Stimulated activated CD8-positive, alpha-beta memory T cell treated with anti-CD3 and anti-CD28 coated beads, Interleukin-15, amount 100 ng/mL, for 4 hours (primary cell): Measurements from ENCODE around the gene PCLAF.
"Not testable (repeated sequence)": the region's sequence is repeated elsewhere in the genome, so short reads cannot be mapped to it uniquely, and the experiment has no call there.

Source experiments
- DNase-seq, 2 donors: peaks; one replicate each; pipeline ENCODE4 v3.0.0-alpha.2; 2020; ENCODE audit warnings: low read depth in 2 of 2

Gene PCLAF

DNA sequence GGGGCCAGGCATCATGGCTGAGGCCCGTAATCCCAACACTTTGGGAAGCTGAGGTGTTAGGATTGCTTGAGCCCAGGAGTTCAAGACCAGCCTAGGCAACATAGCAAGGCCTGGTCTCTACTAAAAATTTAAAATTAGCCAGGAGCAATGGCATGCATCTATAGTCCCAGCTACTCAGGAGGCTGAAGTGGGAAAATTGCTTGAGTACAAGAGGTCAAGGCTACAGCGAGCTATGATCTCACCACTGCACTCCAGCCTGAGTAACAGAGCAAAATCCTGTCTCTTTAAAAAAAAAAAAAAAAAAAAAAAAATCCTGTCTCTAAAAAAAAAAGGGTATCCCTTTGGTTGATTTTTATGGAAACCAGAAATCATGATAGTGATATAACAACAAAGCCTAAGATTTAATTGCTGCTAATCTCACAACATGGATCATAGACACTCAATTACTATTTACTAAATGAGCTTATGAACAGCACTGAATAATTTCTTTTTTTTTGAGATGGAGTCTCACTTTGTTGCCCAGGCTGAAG, 12.1 kb downstream of the PCLAF start:
- no peak for DNase-seq

DNA sequence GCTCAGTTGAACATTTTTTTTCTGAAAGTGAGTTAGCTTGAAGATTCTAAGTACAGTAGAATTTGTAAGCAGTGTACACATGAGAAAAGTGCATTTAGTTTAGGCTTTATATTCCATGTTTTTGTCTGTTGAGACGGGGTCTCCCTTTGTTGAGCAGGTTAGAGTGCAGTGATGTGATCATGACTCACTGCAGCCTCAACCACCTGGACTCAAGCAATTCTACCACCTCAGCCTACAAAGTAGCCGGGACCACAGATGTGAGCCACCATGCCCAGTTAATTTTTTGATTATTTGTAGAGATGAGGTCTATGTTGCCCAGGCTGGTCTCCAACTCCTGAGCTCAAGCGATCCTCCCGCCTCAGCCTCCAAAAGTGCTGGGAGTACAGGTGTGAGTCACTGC, 20.0 kb downstream of the PCLAF start:
- DNase-seq, result no peak

DNA sequence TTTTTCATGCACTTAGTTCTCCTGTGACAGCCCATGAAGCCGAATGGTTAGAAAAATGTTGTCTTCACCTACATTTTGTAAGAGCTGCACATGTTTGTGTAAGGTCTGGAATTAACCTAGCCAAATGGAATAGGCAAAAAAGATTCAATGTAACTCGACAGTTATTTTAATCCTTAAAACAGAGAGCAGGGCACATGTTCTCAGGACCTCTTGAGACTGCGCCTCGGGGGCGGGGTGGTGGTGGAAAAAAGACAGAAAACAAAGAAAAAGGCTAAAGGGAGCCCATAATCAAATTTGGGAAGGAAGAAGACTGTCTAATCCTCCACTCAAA, 24.6 kb downstream of the PCLAF start:
- DNase-seq, result no peak

DNA sequence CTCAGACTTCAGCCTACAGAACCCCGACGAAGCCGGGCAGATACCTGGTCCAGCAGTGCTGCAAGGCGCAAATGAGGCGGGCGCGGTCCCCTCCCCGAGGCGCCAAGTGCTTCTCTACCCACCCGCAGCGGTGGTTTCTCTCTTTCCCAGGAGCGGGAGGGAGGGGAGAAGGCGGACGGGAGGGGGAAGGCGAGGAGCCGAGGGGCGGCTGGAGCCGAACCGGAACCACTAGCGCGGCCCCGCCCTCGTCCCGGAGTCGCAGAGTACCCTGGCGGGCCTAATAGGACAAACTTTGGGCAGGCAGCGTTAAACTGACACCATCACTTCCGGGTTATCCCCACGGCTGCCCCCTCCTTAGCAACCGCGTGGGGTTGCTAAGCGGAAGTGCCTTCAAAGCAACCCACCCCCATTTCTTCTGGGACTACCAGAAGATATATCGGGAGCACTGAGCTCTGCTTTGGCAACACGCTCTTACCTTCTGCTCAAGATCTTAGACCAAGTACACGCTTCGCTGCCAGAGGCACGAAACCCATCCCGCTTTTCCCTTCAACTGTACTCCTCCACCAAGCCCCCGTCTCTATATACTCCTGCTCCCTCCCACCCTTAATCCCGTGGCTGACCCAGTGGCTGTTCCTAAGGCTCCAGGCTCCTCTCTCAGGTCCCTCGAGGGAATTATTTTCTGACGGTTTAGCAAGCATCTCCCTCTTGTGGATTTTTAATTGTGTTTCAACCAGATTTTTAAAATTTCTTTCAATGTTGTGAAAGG, 25.1 kb downstream of the PCLAF start, which contains the start of gene CSNK1G1:
Gene CSNK1G1, minus strand, starts transcription at position 230 of the 766 bp plus-strand sequence. CDS start 55,674 bp downstream, outside the sequence.
- DNase-seq, result peak; percentile 87 to 90

DNA sequence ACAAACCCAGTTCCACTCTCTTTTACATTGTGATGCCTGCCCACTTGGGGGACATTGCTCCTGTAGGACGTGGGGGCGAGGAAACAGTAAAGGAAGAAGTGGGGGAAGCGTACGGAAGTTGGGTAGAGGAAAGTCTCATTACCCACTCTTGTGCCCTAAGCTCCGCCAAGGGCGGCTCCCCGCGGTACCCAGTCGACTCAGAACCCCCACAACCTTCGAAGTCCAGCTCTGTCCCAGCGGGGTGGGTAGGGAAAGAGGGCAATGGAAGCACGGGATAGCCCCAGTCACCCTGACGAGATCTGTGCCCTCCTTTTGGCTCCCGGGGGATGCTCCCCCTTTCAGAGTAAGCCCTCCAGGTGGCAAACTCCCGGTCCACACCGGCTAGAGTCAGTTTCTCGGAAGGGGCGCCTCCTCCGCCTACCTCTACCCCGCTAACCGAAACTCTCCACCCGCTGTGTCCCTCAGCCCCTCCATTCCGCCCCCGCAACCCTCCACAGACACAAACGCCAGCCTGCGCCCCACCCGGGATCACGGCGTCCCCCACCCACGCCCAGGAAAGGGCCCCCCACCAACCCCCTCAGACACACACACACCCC, 25.8 kb downstream of the PCLAF start:
- DNase-seq, result peak; percentile 6 to 44

DNA sequence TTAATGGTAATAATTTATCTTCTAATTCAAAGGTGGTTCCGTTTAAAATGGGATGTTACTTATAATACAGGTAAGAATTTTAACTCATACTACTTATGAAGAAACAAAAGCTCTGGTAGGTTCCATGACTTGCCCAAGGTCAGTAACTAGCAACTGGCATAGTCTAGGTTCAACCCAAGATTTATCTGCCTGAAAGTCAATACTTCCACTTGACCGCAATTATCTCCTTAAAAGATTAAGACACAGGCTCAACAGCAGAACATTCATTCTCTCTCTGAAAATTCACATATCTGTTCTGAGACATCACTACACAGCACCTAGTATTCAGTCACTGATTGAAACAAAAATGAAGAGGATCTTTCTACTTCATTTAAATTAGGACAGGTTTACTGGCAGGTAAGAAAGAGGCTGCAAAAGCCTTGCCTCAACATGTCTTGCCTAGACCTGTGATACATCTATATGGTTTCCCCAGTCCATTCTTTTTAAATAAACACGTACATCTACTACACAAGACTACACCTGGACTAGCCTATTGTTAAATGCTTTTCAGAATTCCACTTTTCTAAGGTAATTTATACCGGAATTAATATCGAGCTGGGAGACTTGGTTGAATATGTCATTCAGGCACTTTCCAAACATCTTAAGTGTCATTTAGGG, 26.4 kb downstream of the PCLAF start:
- no peak for DNase-seq

DNA sequence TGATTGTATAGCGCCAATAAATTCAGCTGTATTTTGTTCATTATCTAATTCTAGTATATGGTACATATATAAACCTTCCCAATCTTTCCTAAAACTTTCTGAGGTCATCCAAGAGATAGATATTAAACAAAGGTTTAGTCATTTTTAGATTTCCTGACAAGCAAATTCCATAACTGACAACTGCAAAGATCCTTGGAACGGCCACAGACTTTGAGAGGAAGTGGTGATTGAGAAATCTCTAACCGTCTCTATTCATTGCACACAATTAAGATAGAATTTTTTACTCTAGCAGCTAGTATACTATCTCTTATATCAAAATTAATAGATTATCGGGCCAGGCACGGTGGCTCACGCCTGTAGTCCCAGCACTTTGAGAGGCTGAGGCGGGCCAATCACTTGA, 30.0 kb downstream of the PCLAF start:
- no peak for DNase-seq

DNA sequence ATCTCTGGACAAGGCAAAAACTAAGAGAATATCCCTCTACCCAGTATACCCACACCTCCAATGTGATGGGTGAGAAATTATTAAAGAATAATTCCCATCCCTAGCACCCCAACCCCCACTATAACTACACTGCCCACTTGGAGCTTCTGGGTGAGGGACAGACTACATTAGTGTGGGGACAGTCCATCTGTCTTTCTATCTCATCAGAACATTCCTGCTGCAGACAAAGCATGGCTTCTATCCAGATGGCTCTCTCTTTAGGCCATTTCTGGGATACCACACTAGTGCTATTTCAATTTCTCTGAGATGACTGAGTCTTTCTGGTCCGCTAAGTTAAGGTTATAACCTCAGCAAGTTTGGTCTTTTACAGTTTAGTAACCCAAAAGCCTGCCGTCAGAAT, 31.9 kb downstream of the PCLAF start:
- no peak for DNase-seq

DNA sequence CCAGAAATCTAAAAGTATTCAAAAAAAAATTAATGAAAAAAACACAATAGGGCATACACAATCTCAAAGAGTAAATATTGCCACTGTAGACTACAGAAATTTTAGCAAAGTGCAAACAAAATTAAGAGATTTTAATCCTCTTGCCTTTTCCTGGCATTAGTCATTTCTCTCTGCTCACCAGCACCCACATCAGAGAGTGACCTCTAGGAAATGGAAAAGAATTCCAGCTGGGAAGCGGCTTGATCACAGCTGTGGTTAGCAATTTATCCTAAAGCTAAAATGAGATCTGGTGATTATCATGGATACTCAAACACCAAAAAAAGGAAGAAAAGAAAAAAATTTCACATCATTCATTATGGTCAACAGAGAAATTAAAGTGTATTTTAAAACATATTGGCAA, 32.8 kb downstream of the PCLAF start:
- DNase-seq, result no peak

DNA sequence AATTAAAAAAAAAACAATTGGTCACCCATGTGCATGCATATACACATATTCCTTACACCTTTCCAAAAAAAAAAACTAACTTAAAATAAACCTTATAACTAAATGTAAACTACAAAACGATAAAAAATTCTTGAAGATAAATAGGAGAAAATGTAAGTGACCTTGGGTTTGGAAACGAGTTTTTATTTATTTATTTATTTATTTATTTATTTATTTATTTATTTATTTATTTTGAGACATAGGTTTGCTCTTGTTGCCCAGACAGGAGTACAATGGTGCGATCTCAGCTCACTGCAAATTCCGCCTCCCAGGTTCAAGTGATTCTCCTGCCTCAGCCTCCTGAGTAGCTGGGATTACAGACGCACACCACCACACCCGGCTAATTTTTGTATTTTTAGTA, 35.0 kb downstream of the PCLAF start:
- DNase-seq, result not testable (repeated sequence)

DNA sequence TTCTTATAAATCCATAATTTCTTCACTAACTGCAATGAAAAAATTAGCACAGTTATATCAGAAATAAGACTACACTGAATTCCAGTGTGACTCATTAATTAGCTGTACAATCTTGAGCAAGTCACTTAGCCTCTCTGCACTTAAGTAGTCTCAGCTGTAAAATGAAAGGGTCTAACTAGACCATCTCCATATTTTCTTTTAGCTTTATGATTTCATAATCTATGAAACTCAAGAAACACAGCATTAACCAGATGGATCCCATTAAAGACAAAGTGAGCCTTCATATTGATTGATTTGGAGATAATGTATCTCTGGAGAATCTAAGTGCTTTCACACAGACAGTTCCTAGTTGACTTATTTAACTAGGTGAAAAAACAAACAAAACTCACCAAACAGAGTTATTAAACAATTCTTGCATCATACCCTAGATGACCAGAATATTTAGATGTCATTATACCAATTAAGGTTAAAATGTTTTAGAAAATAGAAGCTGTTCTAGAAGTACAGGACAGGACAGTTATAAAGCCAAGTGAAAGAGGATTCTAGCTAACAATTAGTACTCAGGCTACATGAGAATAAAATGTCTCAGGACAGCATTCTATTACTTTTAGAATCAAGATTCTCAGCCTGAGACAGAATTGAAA, 36.5 kb downstream of the PCLAF start:
- DNase-seq, result no peak

DNA sequence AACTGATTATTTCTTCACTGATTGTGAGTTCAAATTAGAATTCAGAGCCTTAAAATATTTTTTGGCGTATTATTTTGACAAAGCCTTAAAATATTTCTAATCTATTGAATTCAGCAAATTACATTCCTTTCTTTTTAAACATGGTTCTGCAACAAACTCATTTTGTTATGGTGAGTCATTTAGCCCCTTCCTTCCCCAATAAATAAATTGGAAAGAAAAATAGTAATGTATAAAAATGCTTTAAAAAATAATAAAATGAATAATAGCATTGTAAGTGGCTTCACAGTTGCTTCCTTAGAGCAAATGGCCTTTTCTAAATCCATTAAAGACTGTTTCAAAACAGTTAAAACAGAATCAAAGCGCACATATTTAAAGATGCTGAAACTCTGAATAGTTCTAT, 37.4 kb downstream of the PCLAF start:
- DNase-seq, result no peak

DNA sequence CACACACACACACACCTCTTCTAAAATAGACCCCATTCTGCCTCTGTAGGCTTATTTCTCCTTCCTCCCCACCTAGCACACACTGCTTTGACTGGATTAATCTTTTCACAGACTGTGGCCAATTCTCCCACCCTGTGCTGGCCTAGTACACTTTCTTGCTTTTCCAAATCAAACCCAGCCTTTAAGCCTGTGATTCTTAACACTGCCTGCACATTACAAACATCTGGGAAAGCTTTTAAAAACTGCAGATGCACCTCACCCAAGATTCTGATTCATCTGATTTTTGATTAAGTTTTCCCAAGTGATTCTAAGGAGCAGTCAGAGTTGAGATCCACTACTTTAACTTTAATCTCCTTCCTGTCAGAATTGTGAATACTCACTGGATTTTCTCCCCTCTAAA, 38.0 kb downstream of the PCLAF start:
- no peak for DNase-seq

DNA sequence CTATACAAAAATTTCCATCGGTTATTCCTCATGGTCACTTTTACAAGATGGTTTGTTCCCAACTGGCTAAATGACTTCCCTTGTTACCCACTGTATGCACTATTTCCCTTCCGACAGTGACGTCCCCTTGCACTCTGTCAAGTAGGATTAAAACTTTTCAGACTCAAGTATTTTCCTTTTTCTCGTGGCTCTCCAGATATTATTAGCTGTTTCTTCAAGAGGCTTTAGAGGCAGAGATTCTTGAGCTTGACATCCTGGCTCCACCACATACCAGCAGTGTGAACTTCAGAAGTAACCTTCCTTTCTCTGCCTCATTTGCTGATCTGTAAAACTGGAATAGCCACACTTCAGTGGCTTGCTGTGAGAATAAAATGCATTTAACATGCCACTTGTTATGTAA, 39.3 kb downstream of the PCLAF start:
- no peak for DNase-seq

DNA sequence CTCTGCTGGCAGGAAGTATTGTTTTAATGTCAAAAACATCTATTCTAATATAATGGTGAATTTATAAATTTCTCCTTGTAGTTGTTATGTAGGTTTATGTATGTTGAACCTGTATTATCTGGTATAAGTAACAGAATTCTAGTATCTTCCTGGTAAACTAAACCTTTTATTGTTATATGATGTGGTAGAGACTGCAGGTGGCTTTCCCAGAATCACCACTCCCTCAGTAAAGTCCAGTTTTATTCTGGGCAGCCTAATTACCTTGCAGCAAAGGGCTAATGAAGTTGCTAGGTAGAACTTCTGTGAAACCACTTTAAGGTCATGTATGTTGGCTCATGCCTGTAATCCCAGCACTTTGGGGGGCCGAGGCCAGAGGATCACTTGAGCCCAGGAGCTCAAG, 40.9 kb downstream of the PCLAF start:
- DNase-seq, result no peak

DNA sequence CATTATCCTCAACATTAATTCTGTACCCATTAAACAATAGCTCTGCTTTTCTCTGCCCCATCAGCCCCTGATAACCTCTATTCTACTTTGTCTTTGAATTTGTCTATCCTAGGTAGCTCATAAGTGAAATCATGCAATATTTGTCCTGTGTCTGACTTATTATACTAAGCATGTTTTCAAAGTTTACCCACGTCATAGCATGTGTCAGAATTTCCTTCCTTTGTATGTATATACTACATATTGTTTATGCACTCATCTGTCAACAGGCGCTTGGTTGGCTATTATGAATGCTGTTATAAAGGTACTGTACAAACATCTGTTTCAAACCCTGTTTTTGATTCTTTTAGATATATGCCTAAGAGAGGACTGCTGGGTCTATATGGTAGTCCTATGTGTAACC, 43.5 kb downstream of the PCLAF start:
- DNase-seq, result no peak

DNA sequence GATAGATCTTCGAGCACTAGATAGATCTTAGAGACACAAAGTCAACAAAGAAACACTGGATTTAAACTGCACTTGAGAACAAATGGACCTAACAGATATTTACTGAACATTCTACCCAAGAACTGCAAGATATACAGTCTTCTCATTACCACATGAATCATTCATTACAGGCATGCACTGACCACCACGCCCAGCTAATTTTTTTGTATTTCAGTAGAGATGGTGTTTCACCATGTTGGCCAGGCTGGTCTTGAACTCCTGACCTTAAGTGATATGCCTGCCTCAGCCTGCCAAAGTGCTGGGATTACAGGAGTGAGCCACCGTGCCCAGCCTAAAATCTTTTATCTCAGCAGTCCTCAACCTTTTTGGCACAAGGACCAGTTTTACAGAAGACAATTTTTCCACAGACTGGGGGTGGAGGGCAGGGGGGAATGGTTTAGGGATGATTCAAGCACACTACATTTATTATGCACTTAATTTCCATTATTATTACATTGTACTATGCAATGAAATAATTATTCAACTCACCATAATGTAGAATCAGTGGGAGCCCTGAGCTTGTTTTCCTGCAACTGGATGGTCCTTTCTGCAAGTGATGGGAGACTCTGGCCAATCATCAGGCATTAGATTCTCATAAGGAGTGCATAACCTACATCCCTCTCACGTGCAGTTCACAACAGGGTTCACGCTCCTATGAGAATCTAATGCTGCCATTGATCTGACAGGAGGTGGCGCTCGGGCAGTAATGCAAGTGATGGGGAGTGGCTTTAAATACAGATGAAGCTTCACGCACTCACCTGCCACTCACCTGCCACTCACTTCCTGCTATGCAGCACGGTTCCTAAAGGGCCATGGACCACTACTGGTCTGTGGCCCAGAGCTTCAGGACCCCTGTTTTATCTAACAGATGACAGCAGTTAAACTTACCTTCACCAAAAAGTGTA, 47.0 kb downstream of the PCLAF start:
- DNase-seq, result no peak

DNA sequence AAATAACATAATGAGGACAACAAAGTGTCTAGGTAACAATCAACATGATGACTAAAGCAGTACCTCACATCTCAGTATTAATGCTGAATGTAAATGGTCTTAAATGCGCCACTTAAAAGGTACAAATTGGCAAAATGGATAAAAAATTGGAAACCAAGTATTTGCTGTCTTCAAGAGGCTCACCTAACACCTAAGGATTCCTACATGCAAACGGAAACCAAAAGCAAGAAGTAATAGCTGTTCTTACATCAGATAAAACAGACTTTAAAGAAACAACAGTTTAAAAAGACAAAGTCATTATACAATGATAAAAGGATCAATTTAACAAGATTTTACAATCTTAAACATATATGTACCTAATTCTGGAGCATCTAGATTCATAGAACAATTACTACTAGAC, 47.7 kb downstream of the PCLAF start:
- DNase-seq, result no peak

DNA sequence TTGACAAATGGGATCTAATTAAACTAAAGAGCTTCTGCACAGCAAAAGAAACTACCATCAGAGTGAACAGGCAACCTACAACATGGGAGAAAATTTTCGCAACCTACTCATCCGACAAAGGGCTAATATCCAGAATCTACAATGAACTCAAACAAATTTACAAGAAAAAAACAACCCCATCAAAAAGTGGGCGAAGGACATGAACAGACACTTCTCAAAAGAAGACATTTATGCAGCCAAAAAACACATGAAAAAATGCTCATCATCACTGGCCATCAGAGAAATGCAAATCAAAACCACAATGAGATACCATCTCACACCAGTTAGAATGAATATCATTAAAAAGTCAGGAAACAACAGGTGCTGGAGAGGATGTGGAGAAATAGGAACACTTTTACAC, 49.6 kb downstream of the PCLAF start:
- not testable (repeated sequence) for DNase-seq

DNA sequence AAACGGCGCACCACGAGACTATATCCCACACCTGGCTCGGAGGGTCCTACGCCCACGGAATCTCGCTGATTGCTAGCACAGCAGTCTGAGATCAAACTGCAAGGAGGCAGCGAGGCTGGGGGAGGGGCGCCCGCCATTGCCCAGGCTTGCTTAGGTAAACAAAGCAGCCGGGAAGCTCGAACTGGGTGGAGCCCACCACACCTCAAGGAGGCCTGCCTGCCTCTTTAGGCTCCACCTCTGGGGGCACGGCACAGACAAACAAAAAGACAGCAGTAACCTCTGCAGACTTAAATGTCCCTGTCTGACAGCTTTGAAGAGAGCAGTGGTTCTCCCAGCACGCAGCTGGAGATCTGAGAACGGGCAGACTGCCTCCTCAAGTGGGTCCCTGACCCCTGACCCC, 54.3 kb downstream of the PCLAF start:
- not testable (repeated sequence) for DNase-seq

DNA sequence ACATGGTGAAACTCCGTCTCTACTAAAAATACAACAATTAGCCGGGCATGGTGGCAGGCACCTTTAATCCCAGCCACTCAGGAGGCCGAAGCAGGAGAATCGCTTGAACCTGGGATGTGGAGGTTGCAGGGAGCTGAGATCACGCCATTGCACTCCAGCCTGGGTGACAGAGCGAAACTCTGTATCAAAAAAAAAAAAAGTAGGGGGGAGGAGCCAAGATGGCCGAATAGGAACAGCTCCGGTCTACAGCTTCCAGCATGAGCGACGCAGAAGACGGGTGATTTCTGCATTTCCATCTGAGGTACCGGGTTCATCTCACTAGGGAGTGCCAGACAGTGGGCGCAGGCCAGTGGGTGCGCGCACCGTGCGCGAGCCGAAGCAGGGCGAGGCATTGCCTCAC, 54.8 kb downstream of the PCLAF start:
- DNase-seq, result not testable (repeated sequence)
